Measurements from ENCODE around the gene RRAS2.

The RRAS2 gene

GRCh38 chr11:14308897-14309387, 50.0 kb downstream of the RRAS2 start:
- no peak for DNase-seq
- no peak for TF ChIP-seq EZH2phosphoT487 (IDR thresholded peaks at IDR 0.05; ENCODE audit: low read length)
- TF ChIP-seq EZH2 (optimal IDR thresholded peaks at IDR 0.05; ENCODE audit: low read depth, low read length), result no peak
- TF ChIP-seq, protein P1, sequence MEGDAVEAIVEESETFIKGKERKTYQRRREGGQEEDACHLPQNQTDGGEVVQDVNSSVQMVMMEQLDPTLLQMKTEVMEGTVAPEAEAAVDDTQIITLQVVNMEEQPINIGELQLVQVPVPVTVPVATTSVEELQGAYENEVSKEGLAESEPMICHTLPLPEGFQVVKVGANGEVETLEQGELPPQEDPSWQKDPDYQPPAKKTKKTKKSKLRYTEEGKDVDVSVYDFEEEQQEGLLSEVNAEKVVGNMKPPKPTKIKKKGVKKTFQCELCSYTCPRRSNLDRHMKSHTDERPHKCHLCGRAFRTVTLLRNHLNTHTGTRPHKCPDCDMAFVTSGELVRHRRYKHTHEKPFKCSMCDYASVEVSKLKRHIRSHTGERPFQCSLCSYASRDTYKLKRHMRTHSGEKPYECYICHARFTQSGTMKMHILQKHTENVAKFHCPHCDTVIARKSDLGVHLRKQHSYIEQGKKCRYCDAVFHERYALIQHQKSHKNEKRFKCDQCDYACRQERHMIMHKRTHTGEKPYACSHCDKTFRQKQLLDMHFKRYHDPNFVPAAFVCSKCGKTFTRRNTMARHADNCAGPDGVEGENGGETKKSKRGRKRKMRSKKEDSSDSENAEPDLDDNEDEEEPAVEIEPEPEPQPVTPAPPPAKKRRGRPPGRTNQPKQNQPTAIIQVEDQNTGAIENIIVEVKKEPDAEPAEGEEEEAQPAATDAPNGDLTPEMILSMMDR (IDR thresholded peaks at IDR 0.05; ENCODE audit: low read length), result peak; percentile 2; the same call in 1 of the 2 replicates
- H3K27me3 ChIP-seq (replicated peaks; ENCODE audit: insufficient read depth, low read length), result no peaks in the 10 kb centered on the region
- H3K36me3 ChIP-seq (replicated peaks; ENCODE audit: insufficient read depth, low read length), result no peaks in the 10 kb centered on the region
- no peak overlapping the region for H2AFZ ChIP-seq (ENCODE audit: low read length)
- H3K9me2 ChIP-seq (replicated peaks; ENCODE audit: insufficient read depth, low read length), result no peaks in the 10 kb centered on the region
- H3K4me2 ChIP-seq (ENCODE audit: low read depth, low read length), result peak overlapping the region; percentile 5; the same call in 1 of the 2 replicates
- H3F3A ChIP-seq (ENCODE audit: insufficient read depth, low read length), result 0 out of 2 replicates have a peak, but pooled peaks cover 5% of the 10 kb centered on the region
- H3K27ac ChIP-seq (ENCODE audit: low read length), result no peak overlapping the region
- peaks cover 18% of the 10 kb centered on the region for H3K4me1 ChIP-seq (ENCODE audit: low read length)
- no peak overlapping the region for H3K4me3 ChIP-seq (ENCODE audit: low read length)
- no peak overlapping the region for H3K9ac ChIP-seq (ENCODE audit: low read length)
- H3K79me2 ChIP-seq (ENCODE audit: low read length), result no peaks in the 10 kb centered on the region
- H3K9me3 ChIP-seq (replicated peaks; ENCODE audit: insufficient read depth, low read length), result no peaks in the 10 kb centered on the region
- no peaks in the 10 kb centered on the region for H4K20me1 ChIP-seq (ENCODE audit: insufficient read depth, low read length)

GRCh38 chr11:14308114-14308896, 50.7 kb downstream of the RRAS2 start:
- Histone ChIP-seq H3F3A (ENCODE audit: insufficient read depth, low read length) (0 out of 2 replicates have a peak, but pooled peaks cover 5% of the 10 kb centered on the region), H3K9me3 (replicated peaks; ENCODE audit: insufficient read depth, low read length) (no peaks in the 10 kb centered on the region), H3K4me2 (ENCODE audit: low read depth, low read length) (peak overlapping the region; percentile 5; the same call in 1 of the 2 replicates), H4K20me1 (ENCODE audit: insufficient read depth, low read length) (no peaks in the 10 kb centered on the region), H3K27ac (ENCODE audit: low read length) (no peak overlapping the region), H3K9me2 (replicated peaks; ENCODE audit: insufficient read depth, low read length) (no peaks in the 10 kb centered on the region), H3K4me1 (ENCODE audit: low read length) (peaks cover 18% of the 10 kb centered on the region), H2AFZ (ENCODE audit: low read length) (no peak overlapping the region), H3K27me3 (replicated peaks; ENCODE audit: insufficient read depth, low read length) (no peaks in the 10 kb centered on the region), H3K9ac (ENCODE audit: low read length) (no peak overlapping the region), H3K36me3 (replicated peaks; ENCODE audit: insufficient read depth, low read length) (no peaks in the 10 kb centered on the region), H3K4me3 (ENCODE audit: low read length) (no peak overlapping the region), H3K79me2 (ENCODE audit: low read length) (no peaks in the 10 kb centered on the region)
- TF ChIP-seq EZH2phosphoT487 (IDR thresholded peaks at IDR 0.05; ENCODE audit: low read length) (no peak), EZH2 (optimal IDR thresholded peaks at IDR 0.05; ENCODE audit: low read depth, low read length) (no peak)
- TF ChIP-seq, protein P1 (IDR thresholded peaks at IDR 0.05; ENCODE audit: low read length), result peak; percentile 73
- peak; percentile 56 for DNase-seq

GRCh38 chr11:14306481-14306880, 52.5 kb downstream of the RRAS2 start:
- Histone ChIP-seq H2AFZ (ENCODE audit: low read length) (no peak overlapping the region), H3K4me1 (ENCODE audit: low read length) (peaks cover 18% of the 10 kb centered on the region), H3K27ac (ENCODE audit: low read length) (no peak overlapping the region), H3K79me2 (ENCODE audit: low read length) (no peaks in the 10 kb centered on the region), H3K4me2 (ENCODE audit: low read depth, low read length) (no peak overlapping the region), H3K9ac (ENCODE audit: low read length) (no peak overlapping the region), H3K36me3 (replicated peaks; ENCODE audit: insufficient read depth, low read length) (no peaks in the 10 kb centered on the region), H4K20me1 (ENCODE audit: insufficient read depth, low read length) (no peaks in the 10 kb centered on the region), H3K9me3 (replicated peaks; ENCODE audit: insufficient read depth, low read length) (no peaks in the 10 kb centered on the region), H3K4me3 (ENCODE audit: low read length) (no peak overlapping the region), H3F3A (ENCODE audit: insufficient read depth, low read length) (0 out of 2 replicates have a peak, but pooled peaks cover 5% of the 10 kb centered on the region), H3K27me3 (replicated peaks; ENCODE audit: insufficient read depth, low read length) (no peaks in the 10 kb centered on the region), H3K9me2 (replicated peaks; ENCODE audit: insufficient read depth, low read length) (no peaks in the 10 kb centered on the region)
- no peak for TF ChIP-seq EZH2phosphoT487 (IDR thresholded peaks at IDR 0.05; ENCODE audit: low read length)
- TF ChIP-seq, protein P1 (IDR thresholded peaks at IDR 0.05; ENCODE audit: low read length), result no peak
- no peak for TF ChIP-seq EZH2 (optimal IDR thresholded peaks at IDR 0.05; ENCODE audit: low read depth, low read length)
- DNase-seq, result no peak
